ENCODE data around the gene CDCA3.
A peak's percentile ranks its signal among the peaks of the same experiment; 100 is the strongest.

CDCA3 gene

DNA sequence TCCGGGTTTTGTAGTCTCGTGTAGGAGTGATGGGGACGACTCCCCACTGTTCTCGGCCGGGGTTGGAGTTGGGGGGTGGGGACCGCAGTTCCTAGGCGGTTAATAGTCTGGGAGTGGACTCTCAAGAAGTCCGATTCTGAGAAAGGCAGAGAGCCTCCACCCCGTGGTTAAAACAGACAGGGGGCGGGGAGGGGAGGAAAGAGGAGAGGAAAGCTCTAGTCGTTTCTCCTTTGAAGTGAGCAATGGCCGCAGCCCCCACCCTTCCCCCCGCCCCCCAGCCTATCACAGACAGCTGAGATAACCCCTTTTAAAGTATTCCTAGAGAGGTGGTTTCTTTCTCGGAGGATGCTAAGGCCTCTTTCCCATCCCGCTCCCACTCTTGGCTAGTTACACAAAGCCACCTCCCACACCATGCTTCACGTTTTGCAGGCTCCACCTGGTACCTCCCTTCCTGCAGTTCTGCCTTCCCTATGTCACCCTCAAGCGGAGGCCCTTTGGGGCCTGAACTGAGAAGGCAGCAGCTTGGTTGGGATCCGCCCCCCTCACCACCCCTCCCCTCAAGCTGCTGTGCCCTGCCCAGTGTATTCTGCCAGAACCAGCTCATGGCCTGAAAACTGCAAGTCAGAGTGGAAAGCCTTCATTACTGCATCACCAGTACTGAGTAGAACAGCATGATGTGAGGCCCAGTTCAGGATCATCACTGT, 1.7 kb upstream of the CDCA3 start:
- no peak for DNase-seq

DNA sequence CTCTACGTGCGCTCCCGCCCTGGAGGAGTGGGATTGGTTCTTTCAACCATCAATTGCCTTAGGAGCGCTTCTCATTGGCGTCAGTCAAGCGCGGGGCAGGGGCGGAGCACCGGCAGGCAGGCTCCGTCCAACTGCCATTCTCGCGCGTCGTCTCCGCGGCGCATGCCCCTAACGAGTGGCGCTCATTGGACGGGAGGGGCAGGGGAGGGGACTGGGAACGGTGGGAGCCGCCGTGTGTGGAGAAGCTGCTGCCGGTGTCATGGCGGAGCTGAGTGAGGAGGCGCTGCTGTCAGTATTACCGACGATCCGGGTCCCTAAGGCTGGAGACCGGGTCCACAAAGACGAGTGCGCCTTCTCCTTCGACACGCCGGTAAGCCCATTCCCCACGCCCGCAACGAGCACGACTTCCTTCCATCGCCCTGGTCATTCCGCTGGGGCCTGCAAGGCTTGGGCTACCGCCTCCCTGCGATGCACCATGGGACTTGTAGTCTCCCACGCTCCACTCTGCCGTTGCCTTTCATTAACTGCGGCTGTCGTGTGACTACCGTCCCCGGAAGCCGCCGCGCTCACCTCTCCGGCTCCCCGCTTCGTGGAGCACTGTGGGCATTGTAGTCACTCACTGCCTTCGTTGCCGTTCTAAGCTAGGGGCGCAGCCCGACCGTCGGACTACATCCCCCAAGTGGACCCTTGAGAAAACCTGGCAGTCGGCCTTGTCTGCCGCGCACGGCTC, 1.0 kb upstream of the CDCA3 start, which contains the start of gene USP5:
Gene USP5 (plus strand): TSS at position 230 of the 730 bp plus-strand sequence. CDS start 30 bp downstream, at position 260.
- DNase-seq, result peak; percentile 92 to 94

DNA sequence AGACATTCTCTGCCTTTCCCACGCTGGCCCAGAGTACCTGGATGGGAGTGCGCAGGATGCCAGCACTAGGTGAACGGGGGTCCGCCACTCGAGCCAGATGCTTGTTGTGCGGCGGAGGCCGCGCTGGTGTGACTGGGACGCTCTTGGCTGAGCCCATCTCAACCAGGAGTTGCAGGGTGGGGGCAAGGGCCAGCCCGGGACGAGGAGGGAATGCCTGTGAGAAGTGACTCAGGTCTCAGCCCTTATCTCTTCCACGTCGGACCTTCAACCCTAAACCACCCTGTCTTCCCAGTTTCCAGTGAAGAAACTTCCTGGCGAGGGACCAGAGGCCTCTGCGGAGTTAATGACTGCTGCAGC, 312 bp downstream of the CDCA3 start:
- DNase-seq, result no peak

DNA sequence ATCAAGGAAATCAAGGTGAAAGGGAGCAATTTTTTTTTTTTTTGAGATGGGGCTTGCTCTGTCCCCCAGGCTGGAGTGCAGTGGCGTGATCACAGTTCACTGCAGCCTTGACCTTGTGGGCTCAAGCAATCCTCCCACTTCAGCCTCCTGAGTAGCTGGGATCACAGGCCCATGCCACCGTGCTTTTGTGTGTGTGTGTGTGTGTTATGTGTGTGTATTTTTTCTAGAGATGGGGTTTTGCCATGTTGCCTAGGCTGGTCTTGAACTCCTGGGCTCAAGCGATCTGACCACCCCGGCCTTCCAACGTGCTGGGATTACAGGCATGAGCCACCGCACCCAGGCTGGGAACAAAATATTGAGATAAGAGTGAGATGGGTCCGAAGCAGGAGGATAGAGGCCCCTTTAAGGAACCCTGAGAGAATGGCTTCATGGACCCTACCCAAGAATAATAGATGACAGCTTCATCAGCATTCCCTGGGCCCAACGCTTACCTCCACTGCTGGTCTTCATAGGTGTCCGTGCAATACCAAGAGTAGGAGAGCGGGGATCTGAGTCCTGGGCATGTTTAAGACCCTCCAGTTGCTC, 1.0 kb downstream of the CDCA3 start:
- no peak for DNase-seq

GRCh38 chr12:6849427-6849826, 1.7 kb downstream of the CDCA3 start:
- no peak for DNase-seq

- no peak for DNase-seq
Measured at GRCh38 chr12:6847676-6848075, 3.4 kb downstream of the CDCA3 start.

GRCh38 chr12:6846316-6846869, 4.7 kb downstream of the CDCA3 start:
- no peak for DNase-seq

GRCh38 chr12:6845395-6845794, 5.7 kb downstream of the CDCA3 start:
- no peak for DNase-seq

DNA sequence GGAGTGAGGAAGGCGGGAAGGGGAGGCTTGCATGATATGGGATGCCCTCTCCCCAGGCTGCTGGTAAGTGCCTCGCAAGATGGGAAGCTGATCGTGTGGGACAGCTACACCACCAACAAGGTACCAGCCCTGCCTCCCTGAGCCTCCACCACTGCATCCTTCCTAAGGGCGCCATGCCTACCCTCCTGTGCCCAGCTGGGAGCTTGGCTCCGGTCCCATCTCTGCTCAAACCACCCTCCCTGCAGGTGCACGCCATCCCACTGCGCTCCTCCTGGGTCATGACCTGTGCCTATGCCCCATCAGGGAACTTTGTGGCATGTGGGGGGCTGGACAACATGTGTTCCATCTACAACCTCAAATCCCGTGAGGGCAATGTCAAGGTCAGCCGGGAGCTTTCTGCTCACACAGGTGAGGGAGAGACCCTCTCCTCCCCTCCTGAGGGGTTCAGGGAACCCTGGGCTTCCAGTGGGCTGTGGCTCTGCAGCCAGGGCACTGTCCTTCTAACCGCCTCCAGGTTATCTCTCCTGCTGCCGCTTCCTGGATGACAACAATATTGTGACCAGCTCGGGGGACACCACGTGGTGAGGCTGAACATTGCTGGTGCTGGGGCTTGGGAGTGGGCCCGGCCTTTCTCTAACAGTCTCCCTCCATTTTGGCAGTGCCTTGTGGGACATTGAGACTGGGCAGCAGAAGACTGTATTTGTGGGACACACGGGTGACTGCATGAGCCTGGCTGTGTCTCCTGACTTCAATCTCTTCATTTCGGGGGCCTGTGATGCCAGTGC, 7.8 kb downstream of the CDCA3 start:
- DNase-seq, result no peak

GRCh38 chr12:6842075-6842474, 9.0 kb downstream of the CDCA3 start:
- no peak for DNase-seq

GRCh38 chr12:6840761-6841515, 10.1 kb downstream of the CDCA3 start, which contains the start of gene GNB3:
Gene GNB3 (plus strand): TSS chr12:6840925. CDS start chr12:6841288, 363 bp downstream.
- DNase-seq, result no peak

DNA sequence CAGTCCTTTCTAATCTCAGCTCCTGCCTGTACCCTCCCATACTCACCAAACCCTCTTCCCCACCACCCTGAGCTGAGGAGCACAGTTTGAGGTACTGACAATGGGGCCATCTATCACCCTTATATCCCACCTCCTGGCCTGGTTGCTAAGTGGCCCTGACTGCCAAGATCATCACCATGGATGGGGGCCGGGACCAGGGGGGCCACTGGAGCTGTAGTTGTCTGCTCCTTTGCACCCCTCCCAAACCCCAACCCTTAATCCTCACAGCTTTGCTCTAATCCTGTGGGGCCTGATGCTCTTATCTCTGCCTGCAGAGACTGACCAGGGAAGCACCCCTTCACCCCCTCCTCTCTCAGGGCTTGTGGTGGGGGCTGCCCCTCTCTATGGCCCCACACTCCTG, 10.8 kb downstream of the CDCA3 start:
- DNase-seq, result no peak

- no peak for DNase-seq
Measured at GRCh38 chr12:6839482-6840201, 11.4 kb downstream of the CDCA3 start.

DNA sequence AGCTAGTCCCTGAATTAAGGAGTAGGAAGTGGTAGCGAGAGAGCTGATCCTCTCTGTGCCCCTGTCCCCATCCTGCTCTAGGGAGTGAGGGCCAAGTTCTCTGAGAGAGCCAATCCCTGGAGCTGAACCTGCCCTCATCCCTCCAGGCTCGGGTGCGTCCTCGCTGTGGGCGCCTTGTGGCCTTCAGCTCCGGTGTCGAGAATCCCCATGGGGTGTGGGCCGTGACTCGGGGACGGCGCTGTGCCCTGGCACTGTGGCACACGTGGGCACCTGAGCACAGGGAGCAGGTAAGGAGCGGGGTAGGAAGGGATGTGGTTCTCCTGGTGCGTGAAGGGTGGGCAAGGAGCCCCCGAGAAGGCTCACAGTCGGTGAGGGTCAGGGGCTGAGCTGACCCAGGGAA, 12.2 kb downstream of the CDCA3 start:
- DNase-seq, result no peak

- no peak for DNase-seq
Measured at GRCh38 chr12:6837370-6838060, 13.6 kb downstream of the CDCA3 start.

- no peak for DNase-seq
Measured at GRCh38 chr12:6836851-6837250, 14.2 kb downstream of the CDCA3 start.

GRCh38 chr12:6834873-6835272, 16.2 kb downstream of the CDCA3 start:
- no peak for DNase-seq

DNA sequence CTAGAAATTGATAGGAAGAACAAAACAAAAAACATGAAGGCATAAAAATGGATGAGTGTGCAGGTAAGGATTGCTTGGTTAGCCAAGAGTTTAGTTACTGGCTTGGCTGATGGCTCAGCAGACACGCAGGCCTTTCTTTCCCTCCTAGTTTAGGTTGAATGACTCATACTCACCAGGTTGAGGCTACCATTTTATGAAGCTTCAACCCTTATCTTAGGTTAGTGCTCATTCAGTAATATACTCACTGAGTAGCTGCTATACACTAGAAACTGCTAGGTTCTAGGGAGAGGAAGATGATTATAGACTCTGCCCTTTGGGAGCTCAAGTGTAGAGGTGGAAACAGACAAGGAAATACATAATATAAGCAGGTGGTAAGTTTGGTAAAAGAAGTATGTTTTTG, 16.8 kb downstream of the CDCA3 start:
- no peak for DNase-seq

DNA sequence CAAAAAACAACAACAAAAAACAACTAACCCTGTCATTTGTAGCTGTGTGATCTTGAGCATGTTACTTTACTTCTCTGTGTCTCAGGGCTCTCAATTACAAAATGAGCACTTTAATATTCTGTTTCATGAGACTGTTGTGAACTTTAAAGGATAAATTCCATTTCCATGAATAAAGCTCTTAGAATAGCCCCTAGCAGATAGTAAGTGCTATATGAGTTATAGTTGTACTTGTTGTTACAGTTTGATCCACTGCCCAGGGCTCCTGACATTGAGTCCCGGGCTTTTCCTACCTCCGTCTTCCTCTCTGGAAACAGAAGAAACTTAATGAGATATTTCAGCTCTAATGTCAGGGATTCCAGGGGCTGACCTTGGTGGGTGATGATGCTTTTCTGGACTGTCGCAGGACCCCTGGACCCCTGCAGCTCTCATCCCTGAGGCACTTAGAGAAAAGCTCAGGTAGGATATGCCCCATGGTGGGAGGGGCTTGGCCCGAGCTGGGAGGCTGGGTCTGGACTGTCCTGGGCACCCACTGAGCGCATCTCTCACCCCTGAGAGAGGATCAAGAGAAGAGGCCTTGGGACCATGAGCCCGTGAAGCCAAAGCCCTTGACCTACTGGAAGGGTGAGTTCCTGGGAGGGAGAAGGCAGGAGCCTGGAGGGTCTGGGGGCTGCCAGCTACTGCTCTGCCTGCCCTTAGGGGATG, 17.7 kb downstream of the CDCA3 start:
- DNase-seq, result no peak

- DNase-seq, result no peak
Measured at GRCh38 chr12:6832125-6832524, 19.0 kb downstream of the CDCA3 start.

Data from Kasumi-1 (cell line).